Parathyroid adenoma (tissue), 2 donors: ENCODE data around the gene GPX3.

ENCODE experiments used
- H2AFZ ChIP-seq: fragments of 300-600 bp; sonication (generic); one replicate; pipeline ENCODE4 v1.7.0; 2017; ENCODE audit warnings: antibody characterized with exemption, mild to moderate bottlenecking
- H3K27ac ChIP-seq: fragments of 300-600 bp; sonication (generic); one replicate; pipeline ENCODE4 v1.7.0; 2017
- H3K27me3 ChIP-seq: fragments of 300-600 bp; sonication (generic); one replicate; pipeline ENCODE4 v1.7.0; 2017; ENCODE audit warnings: low read length; ENCODE audit not compliant: control insufficient read depth, insufficient read depth
- H3K36me3 ChIP-seq: fragments of 300-600 bp; sonication (generic); one replicate; pipeline ENCODE4 v1.7.0; 2017; ENCODE audit warnings: low read length; ENCODE audit not compliant: control insufficient read depth, insufficient read depth
- H3K4me1 ChIP-seq: fragments of 300-600 bp; sonication (generic); one replicate; pipeline ENCODE4 v1.7.0; 2017; ENCODE audit warnings: control low read depth
- H3K4me2 ChIP-seq: fragments of 300-600 bp; sonication (generic); one replicate; pipeline ENCODE4 v1.7.0; 2017; ENCODE audit warnings: low read length
- H3K4me3 ChIP-seq: fragments of 300-600 bp; sonication (generic); one replicate; pipeline ENCODE4 v1.7.0; 2017; ENCODE audit warnings: low read depth, low read length
- H3K79me2 ChIP-seq: fragments of 300-600 bp; sonication (generic); one replicate; pipeline ENCODE4 v1.7.0; 2017; ENCODE audit warnings: control low read depth
- H3K9ac ChIP-seq: fragments of 300-600 bp; sonication (generic); one replicate; pipeline ENCODE4 v1.7.0; 2017; ENCODE audit warnings: mild to moderate bottlenecking
- H3K9me3 ChIP-seq: fragments of 300-600 bp; sonication (generic); one replicate; pipeline ENCODE4 v1.7.0; 2017; ENCODE audit warnings: low read length; ENCODE audit not compliant: control insufficient read depth
- CTCF ChIP-seq: fragments of 300-600 bp; sonication (generic); IDR thresholded peaks from one replicate; pipeline ENCODE4 v1.7.0; 2017; ENCODE audit warnings: antibody characterized with exemption, mild to moderate bottlenecking
- donor health status: primary hyperparathyroidism.

The GPX3 gene

GRCh38 chr5:151042453-151043093, 22.2 kb downstream of the GPX3 start:
- Histone ChIP-seq H3K9ac (no peak overlapping the region), H3K4me1 (peaks cover 20% of the 10 kb centered on the region), H3K4me3 (no peak overlapping the region), H3K27ac (no peak overlapping the region), H3K9me3 (no peaks in the 10 kb centered on the region), H3K27me3 (no peaks in the 10 kb centered on the region), H2AFZ (no peak overlapping the region), H3K36me3 (no peaks in the 10 kb centered on the region), H3K4me2 (no peak overlapping the region), H3K79me2 (no peaks in the 10 kb centered on the region)
- no peak for TF ChIP-seq CTCF

- no peak overlapping the region for H3K9ac ChIP-seq
- TF ChIP-seq CTCF = peak; percentile 91
- no peaks in the 10 kb centered on the region for H3K27me3 ChIP-seq
- H3K36me3 ChIP-seq = no peaks in the 10 kb centered on the region
- no peak overlapping the region for H3K27ac ChIP-seq
- peaks cover 17% of the 10 kb centered on the region for H3K79me2 ChIP-seq
- no peak overlapping the region for H2AFZ ChIP-seq
- H3K4me1 ChIP-seq = no peaks in the 10 kb centered on the region
- no peak overlapping the region for H3K4me2 ChIP-seq
- H3K9me3 ChIP-seq = no peaks in the 10 kb centered on the region
- H3K4me3 ChIP-seq = no peak overlapping the region
Observed at GRCh38 chr5:151047814-151048425, 27.5 kb downstream of the GPX3 start.

- no peak overlapping the region for H3K9ac ChIP-seq
- peaks cover 20% of the 10 kb centered on the region for H3K79me2 ChIP-seq
- H3K4me3 ChIP-seq = no peak overlapping the region
- no peak overlapping the region for H3K27ac ChIP-seq
- H3K4me2 ChIP-seq = no peak overlapping the region
- no peak overlapping the region for H2AFZ ChIP-seq
- no peaks in the 10 kb centered on the region for H3K27me3 ChIP-seq
- no peaks in the 10 kb centered on the region for H3K9me3 ChIP-seq
- H3K36me3 ChIP-seq = no peaks in the 10 kb centered on the region
- peak; percentile 17 for TF ChIP-seq CTCF
- H3K4me1 ChIP-seq = no peaks in the 10 kb centered on the region
Observed at GRCh38 chr5:151048526-151048925, 28.1 kb downstream of the GPX3 start.

- Histone ChIP-seq H3K27ac (no peak overlapping the region), H3K9ac (no peak overlapping the region), H3K4me2 (no peak overlapping the region), H3K27me3 (no peaks in the 10 kb centered on the region), H3K9me3 (no peaks in the 10 kb centered on the region), H3K4me1 (peaks cover 10% of the 10 kb centered on the region), H3K4me3 (no peak overlapping the region), H3K36me3 (no peaks in the 10 kb centered on the region), H3K79me2 (peaks cover 33% of the 10 kb centered on the region), H2AFZ (no peak overlapping the region)
- peak; percentile 94 for TF ChIP-seq CTCF
Observed at GRCh38 chr5:151051066-151051930, 30.9 kb downstream of the GPX3 start.
